Omental fat pad (tissue), 4 donors: Measurements from ENCODE around the gene TMEM255A. TPM values are rescaled to one million over a fixed set of nuclear protein-coding genes. Genes with fewer than 3 reads are reported as not detected.

ENCODE experiments used
- ATAC-seq: fragments of 150-250 bp; one replicate; pipeline ENCODE4 v1.9.1; 2016; ENCODE audit warnings: mild to moderate bottlenecking, moderate library complexity; ENCODE audit not compliant: low FRiP score
- DNase-seq: peaks from one replicate; pipeline ENCODE4 v3.0.0-alpha.2; 2019; ENCODE audit warnings: low spot score
- total RNA-seq, 4 donors: library from RNA; depleted of rRNA; stranded (reverse); fragments of >200 nt; gene quantifications; one replicate each; pipeline ENCODE4 v1.1.0, GENCODE V29; 2016
- TF ChIP-seq, protein P1 (sequence below), 3 donors: fragments of 450-650 bp; IDR thresholded peaks; one replicate each; pipeline ENCODE4 v1.5.1; 2016 to 2017; ENCODE audit warnings: antibody characterized with exemption in 3 of 3, mild to moderate bottlenecking in 3 of 3, moderate library complexity in 2 of 3

The TMEM255A gene
- total RNA-seq, 4 donors from 2014 or later: 1.1 to 12.0 (median 4.8) TPM

DNA sequence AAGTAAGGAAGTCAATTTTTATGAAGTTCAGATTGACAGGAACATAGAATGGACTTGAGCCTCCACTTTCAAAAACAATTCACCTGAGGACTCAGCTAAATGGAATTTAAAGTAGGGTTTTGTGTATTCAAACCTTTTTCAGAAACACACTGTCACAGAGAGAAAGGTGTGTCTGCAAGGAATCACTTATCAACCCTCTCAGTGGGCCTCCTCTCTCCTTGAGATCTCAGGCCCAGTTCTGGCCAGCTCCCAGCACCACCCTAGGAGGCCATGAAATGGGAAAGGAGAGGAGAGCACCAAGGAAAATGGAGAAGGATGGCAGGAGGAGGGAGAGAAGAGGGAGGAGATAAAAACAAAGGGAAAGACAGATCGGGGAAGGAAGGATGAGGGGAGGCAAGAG lies 28.6 kb downstream of the TMEM255A start:
- DNase-seq (no peak), ATAC-seq (no peak)
- TF ChIP-seq, protein P1, sequence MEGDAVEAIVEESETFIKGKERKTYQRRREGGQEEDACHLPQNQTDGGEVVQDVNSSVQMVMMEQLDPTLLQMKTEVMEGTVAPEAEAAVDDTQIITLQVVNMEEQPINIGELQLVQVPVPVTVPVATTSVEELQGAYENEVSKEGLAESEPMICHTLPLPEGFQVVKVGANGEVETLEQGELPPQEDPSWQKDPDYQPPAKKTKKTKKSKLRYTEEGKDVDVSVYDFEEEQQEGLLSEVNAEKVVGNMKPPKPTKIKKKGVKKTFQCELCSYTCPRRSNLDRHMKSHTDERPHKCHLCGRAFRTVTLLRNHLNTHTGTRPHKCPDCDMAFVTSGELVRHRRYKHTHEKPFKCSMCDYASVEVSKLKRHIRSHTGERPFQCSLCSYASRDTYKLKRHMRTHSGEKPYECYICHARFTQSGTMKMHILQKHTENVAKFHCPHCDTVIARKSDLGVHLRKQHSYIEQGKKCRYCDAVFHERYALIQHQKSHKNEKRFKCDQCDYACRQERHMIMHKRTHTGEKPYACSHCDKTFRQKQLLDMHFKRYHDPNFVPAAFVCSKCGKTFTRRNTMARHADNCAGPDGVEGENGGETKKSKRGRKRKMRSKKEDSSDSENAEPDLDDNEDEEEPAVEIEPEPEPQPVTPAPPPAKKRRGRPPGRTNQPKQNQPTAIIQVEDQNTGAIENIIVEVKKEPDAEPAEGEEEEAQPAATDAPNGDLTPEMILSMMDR (IDR thresholded peaks at IDR 0.05): no peak

DNA sequence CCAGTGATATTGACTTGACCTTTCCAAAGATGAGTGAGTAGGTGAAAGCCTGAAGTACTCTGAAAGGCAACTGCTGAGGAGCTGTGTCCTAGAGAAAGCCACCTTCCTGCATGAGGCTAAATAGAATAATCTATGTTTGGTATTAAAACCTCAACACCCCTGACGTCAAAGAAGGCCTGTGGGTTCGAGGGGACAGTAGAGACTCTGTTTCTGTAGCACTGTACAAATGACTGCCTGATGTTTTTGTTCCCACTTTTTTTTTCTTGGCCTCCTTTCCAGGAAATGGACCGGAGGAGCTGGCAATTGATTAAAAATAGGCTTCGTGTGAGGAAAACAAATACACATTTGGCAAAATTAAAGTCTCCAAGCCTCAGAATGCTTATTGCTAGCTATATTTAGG lies 29.5 kb downstream of the TMEM255A start:
- no peak for DNase-seq
- TF ChIP-seq, protein P1 (IDR thresholded peaks at IDR 0.05): no peak
- no peak for ATAC-seq

DNA sequence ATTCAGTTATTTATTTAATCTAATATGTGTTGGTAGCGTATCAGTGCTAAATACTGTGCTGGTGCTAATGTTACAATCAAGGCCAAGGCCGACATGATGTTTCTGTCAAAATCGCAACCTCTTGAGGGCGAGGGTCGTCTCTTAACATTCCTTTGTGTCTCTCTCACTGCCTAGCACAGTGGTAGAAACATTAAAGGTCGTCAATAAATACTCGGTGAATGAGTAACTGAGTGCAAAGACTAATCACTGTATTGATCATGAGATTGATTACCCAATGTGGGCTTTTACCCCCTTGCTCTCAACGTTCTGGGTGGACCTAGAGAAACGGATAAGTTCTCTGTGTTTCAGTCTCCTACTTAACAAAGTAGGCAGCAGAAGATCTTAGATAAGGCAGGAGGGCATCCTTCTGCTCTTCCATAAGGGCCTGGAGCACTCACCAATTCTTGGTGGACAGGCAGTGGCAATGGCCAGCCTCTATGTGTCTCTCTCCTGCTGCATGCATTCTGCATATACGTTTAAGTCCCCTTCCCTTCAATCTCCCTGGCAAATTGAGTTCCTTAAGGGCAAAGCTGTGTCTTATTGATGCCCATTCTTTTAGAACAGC lies 30.1 kb downstream of the TMEM255A start:
- TF ChIP-seq, protein P1 (IDR thresholded peaks at IDR 0.05): no peak
- ATAC-seq (no peak), DNase-seq (no peak)

DNA sequence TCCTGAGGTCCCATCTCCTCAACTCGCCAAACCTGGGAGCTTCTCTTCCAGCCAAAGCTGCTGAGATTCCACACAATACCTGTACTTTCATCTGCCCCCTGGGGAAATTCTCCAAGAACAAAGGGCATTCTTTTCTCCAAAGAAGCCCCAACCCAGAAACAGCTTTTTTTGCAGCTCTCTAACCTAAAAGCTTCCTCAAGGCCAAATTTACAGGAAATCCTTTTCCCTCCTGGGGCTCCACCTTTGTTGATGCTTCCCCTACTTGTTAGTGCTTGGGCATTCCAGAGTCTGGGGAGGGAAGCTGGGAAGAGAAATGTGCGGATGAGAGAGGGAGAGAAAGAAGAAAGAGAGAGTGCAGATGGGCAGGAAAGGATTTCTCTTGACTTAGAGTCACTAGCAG lies 36.3 kb downstream of the TMEM255A start:
- no peak for DNase-seq
- TF ChIP-seq, protein P1 (IDR thresholded peaks at IDR 0.05): no peak
- ATAC-seq: no peak

DNA sequence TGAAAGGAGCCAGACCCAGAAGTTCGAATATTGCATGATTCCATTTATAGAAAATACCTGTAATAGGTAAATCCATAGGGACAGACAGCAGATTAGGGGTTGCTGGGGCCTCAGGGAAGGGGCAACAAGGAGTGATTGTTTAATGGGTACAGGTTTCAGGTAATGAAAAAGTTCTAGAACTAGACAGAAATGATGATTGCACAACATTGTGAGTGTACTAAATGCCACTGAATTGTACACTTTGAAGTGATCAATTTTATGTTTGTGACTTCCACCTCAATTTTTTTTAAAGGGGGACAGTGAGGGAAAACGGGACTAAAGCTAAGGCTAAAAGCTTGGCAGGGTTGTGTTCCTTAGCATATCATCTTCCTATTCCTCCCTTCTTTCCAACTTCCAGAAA lies 37.1 kb downstream of the TMEM255A start:
- ATAC-seq (no peak), DNase-seq (no peak)
- TF ChIP-seq, protein P1 (IDR thresholded peaks at IDR 0.05): no peak

DNA sequence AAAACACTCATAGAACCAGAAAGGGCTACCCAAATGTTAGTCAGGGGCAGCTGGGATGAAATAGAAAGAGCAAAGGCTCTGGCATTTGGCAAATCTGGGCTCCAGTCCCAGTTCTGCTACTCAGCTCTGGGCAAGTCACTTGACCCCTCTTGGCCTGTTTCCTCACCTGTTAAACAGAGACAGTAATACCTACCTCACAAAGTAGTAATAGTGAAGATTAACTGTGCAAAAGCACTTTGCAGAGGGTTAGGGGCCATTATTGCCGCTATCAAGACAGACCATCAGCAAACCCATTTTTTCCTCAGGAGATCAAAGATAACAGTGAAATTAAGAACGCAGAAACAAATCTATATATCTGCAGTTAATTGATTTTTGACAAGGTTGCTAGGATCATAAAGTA lies 40.0 kb downstream of the TMEM255A start:
- TF ChIP-seq, protein P1 (IDR thresholded peaks at IDR 0.05): no peak
- DNase-seq (no peak), ATAC-seq (no peak)

DNA sequence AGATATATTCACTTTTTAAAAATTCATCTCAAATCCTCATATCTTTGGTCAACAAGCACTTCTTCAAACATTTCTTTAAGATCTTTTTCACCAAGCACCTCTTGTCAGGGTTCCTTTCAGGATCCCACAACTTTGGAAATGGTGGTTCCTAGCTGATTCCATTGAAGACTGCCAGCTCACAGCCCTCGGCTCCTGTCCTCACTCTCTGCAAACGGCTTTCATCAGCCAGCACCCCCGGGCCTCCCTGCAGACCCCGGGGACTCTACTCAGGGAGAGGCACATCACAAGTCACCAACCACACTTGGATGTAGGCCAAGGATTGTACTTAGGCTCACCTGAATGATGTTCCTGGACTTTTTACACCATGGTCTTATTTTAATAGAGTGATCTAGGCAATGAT lies 40.7 kb downstream of the TMEM255A start:
- ATAC-seq (no peak), DNase-seq (no peak)

More for the DNA sequence above, 40.7 kb downstream of the TMEM255A start:
- TF ChIP-seq, protein P1 (IDR thresholded peaks at IDR 0.05): no peak
